Osteoblast (primary cell): ENCODE data around the gene FADS1. TPM values are rescaled to one million over a fixed set of nuclear protein-coding genes. Genes with fewer than 3 reads are reported as not detected.

Source experiments
- DNase-seq: peaks from one replicate; pipeline ENCODE4 v3.0.0; 2011; ENCODE audit warnings: low spot score, mixed read lengths; ENCODE audit not compliant: insufficient read length; ENCODE audit errors: missing footprints
- H2AFZ ChIP-seq: 2 replicates; pipeline ENCODE4 v1.6.0; 2011; ENCODE audit warnings: mild to moderate bottlenecking, low read length
- H3K27ac ChIP-seq: 2 replicates; pipeline ENCODE4 v1.5.1; 2011; ENCODE audit warnings: mild to moderate bottlenecking, low read depth, low read length, moderate library complexity
- H3K27me3 ChIP-seq: 2 replicates; pipeline ENCODE4 v1.6.0; 2012; ENCODE audit warnings: mild to moderate bottlenecking, control low read depth, inconsistent platforms, low read length, moderate library complexity; ENCODE audit not compliant: insufficient read depth
- H3K36me3 ChIP-seq: 2 replicates; pipeline ENCODE4 v1.5.1; 2011; ENCODE audit warnings: mild to moderate bottlenecking, low read length, control low read depth, moderate library complexity; ENCODE audit not compliant: insufficient read depth
- H3K4me1 ChIP-seq: 2 replicates; pipeline ENCODE4 v1.5.1; 2011; ENCODE audit warnings: mild to moderate bottlenecking, low read length, control low read depth, moderate library complexity; ENCODE audit not compliant: insufficient read depth
- H3K4me2 ChIP-seq: 2 replicates; pipeline ENCODE4 v1.6.0; 2011; ENCODE audit warnings: mild to moderate bottlenecking, low read length; ENCODE audit not compliant: insufficient read depth
- H3K4me3 ChIP-seq: fragments of 200-600 bp; sonication (generic); 3 replicates; pipeline ENCODE4 v1.5.1; 2012; ENCODE audit warnings: mild to moderate bottlenecking, low read length, inconsistent platforms; ENCODE audit not compliant: insufficient read depth
- H3K79me2 ChIP-seq: 2 replicates; pipeline ENCODE4 v1.6.0; 2012; ENCODE audit warnings: mild to moderate bottlenecking, low read length, control low read depth, inconsistent platforms; ENCODE audit not compliant: insufficient read depth
- H3K9me3 ChIP-seq: 2 replicates; pipeline ENCODE4 v1.5.1; 2011; ENCODE audit warnings: low read depth, low read length, control low read depth
- H4K20me1 ChIP-seq: 2 replicates; pipeline ENCODE4 v1.6.0; 2012; ENCODE audit warnings: mild to moderate bottlenecking, low read length, control low read depth; ENCODE audit not compliant: insufficient read depth
- CTCF ChIP-seq: IDR thresholded peaks from 2 replicates; pipeline ENCODE4 v1.5.1; 2011; ENCODE audit warnings: mild to moderate bottlenecking, low read depth, low read length, moderate library complexity; ENCODE audit errors: extremely low read depth
- total RNA-seq: library from RNA; depleted of rRNA; stranded (reverse); fragments of >200 nt; gene quantifications from 2 replicates; pipeline ENCODE4 v1.2.3, GENCODE V29; 2012

Gene FADS1
- total RNA-seq, 1 donor, result 303 TPM

- Histone ChIP-seq H3K9me3 (no peaks in the 10 kb centered on the region), H4K20me1 (no peaks in the 10 kb centered on the region), H3K4me1 (peaks cover 8% of the 10 kb centered on the region), H3K36me3 (peaks cover 50% of the 10 kb centered on the region), H2AFZ (no peak overlapping the region), H3K27ac (no peak overlapping the region), H3K79me2 (peaks cover 11% of the 10 kb centered on the region), H3K27me3 (no peaks in the 10 kb centered on the region), H3K4me3 (no peak overlapping the region), H3K4me2 (no peak overlapping the region)
- DNase-seq, result no peak
- TF ChIP-seq CTCF, result no peak
These were observed 10.0 kb downstream of the FADS1 start for GRCh38 chr11:61806785-61807184.

- Histone ChIP-seq H3K9me3 (no peaks in the 10 kb centered on the region), H3K4me3 (no peak overlapping the region), H3K36me3 (peaks cover 51% of the 10 kb centered on the region), H3K27ac (no peak overlapping the region), H3K4me2 (no peak overlapping the region), H3K27me3 (no peaks in the 10 kb centered on the region), H2AFZ (no peak overlapping the region), H3K79me2 (peaks cover 16% of the 10 kb centered on the region), H3K4me1 (peaks cover 11% of the 10 kb centered on the region), H4K20me1 (no peaks in the 10 kb centered on the region)
- no peak for TF ChIP-seq CTCF
- no peak for DNase-seq
These were observed 11.7 kb downstream of the FADS1 start for GRCh38 chr11:61805146-61805545.

GRCh38 chr11:61803889-61804647 lies 12.7 kb downstream of the FADS1 start:
- no peak for TF ChIP-seq CTCF
- Histone ChIP-seq H3K9me3 (no peaks in the 10 kb centered on the region), H3K27me3 (no peaks in the 10 kb centered on the region), H3K27ac (no peak overlapping the region), H3K4me1 (peaks cover 11% of the 10 kb centered on the region), H2AFZ (no peak overlapping the region), H3K36me3 (peaks cover 46% of the 10 kb centered on the region), H3K79me2 (peaks cover 25% of the 10 kb centered on the region), H3K4me2 (no peak overlapping the region), H4K20me1 (no peaks in the 10 kb centered on the region), H3K4me3 (no peak overlapping the region)
- peak; percentile 76 for DNase-seq

- Histone ChIP-seq H3K27me3 (no peaks in the 10 kb centered on the region), H3K79me2 (peaks cover 34% of the 10 kb centered on the region), H3K4me1 (peaks cover 11% of the 10 kb centered on the region), H3K4me2 (no peak overlapping the region), H3K9me3 (no peaks in the 10 kb centered on the region), H3K4me3 (no peak overlapping the region), H2AFZ (no peak overlapping the region), H3K36me3 (peaks cover 36% of the 10 kb centered on the region), H4K20me1 (no peaks in the 10 kb centered on the region), H3K27ac (no peak overlapping the region)
- DNase-seq, result no peak
- no peak for TF ChIP-seq CTCF
These were observed 14.2 kb downstream of the FADS1 start for GRCh38 chr11:61802605-61803004.
